Adrenal gland (tissue), 12 donors: ENCODE measurements around the gene MAU2. TPM values are rescaled to one million over a fixed set of nuclear protein-coding genes. Genes with fewer than 3 reads are reported as not detected.
A peak's percentile ranks its signal among the peaks of the same experiment; 100 is the strongest.

Source experiments
- DNase-seq, 7 donors: peaks; one replicate each; pipeline ENCODE4 v3.0.0-alpha.2; 2019 to 2020
- H3K27ac ChIP-seq, 5 donors: fragments of 200-600 bp; sonication (generic) in 4 of 5; 1 replicate in 3 of 5; 2 replicates in 2 of 5; pipeline versions ENCODE4 v1.5.1 to v1.8.0; 2016 to 2020; ENCODE audit warnings: mild to moderate bottlenecking in 1 of 5
- H3K27me3 ChIP-seq: fragments of 200-600 bp; 2 replicates; pipeline ENCODE4 v1.8.0; 2021
- H3K36me3 ChIP-seq, 2 donors: fragments of 200-600 bp; replicated peaks in 1 of 2; 1 replicate in 1 of 2; 2 replicates in 1 of 2; pipeline versions ENCODE4 v1.5.1 to v1.8.0; 2018 to 2022
- H3K4me1 ChIP-seq, 2 donors: fragments of 200-600 bp; replicated peaks in 1 of 2; 1 replicate in 1 of 2; 2 replicates in 1 of 2; pipeline versions ENCODE4 v1.5.1 to v1.8.0; 2018 to 2021
- H3K4me3 ChIP-seq, 4 donors: fragments of 200-600 bp; sonication (generic) in 3 of 4; one replicate each; pipeline ENCODE4 v1.5.1; 2016 to 2018
- H3K9me3 ChIP-seq, 3 donors: fragments of 200-600 bp; sonication (generic) in 1 of 3; replicated peaks in 1 of 3; 1 replicate in 2 of 3; 2 replicates in 1 of 3; pipeline versions ENCODE4 v1.5.1 to v1.8.0; 2016 to 2021
- CTCF ChIP-seq, 6 experiments: fragments of 450-650 bp in 4 of 6; fragments of 200-600 bp in 2 of 6; sonication (generic) in 1 of 6; IDR thresholded peaks; 1 replicate in 5 of 6; 2 replicates in 1 of 6; pipeline versions ENCODE4 v1.5.1 to v1.8.0; 2016 to 2021; ENCODE audit warnings: antibody characterized with exemption in 6 of 6, mild to moderate bottlenecking in 2 of 6, moderate library complexity in 1 of 6
- POLR2A ChIP-seq, 2 donors: fragments of 450-650 bp; IDR thresholded peaks; one replicate each; pipeline ENCODE4 v1.6.1; 2017; ENCODE audit warnings: antibody characterized with exemption in 2 of 2, mild to moderate bottlenecking in 2 of 2, moderate library complexity in 1 of 2
- WGBS, 4 donors: extraction: QIAGEN DNeasy Blood & Tissue Kit in 2 of 4; methylation state at CpG; one replicate each; pipeline versions ENCODE4 v1.1.5 to v1.1.7; 2013 to 2017; 5-methylcytosine and 5-hydroxymethylcytosine counted together
- intact Hi-C, 2 donors: fragments of 100-400 bp; cut with DNase I; formaldehyde crosslinking; loops; one replicate each; pipeline versions ENCODE4 v1.14.1 to v1.15.0; 2022 to 2023
- polyA plus RNA-seq, 3 donors: library from polyadenylated mRNA; stranded (reverse); fragments of 200-250 nt in 2 of 3; fragments of 350-450 nt in 1 of 3; fragmentation: Illumina TruSeq in 1 of 3; extraction: RNeasy Lipid Tissue Mini Kit (QIAGEN cat#74804) in 1 of 3; gene quantifications; one replicate each; pipeline ENCODE4 v1.2.3, GENCODE V29; 2013 to 2014
- total RNA-seq, 9 donors: library from RNA; depleted of rRNA in 4 of 9; stranded (reverse); fragments of >200 nt in 4 of 9; fragments of 120-200 nt in 1 of 9; fragmentation: NEBNext Ultra II Directional in 1 of 9; extraction: Animal tissue kit (Norgen Biotek cat#: 25700) in 1 of 9; gene quantifications; one replicate each; pipeline versions ENCODE4 v1.1.0 to v1.2.4, GENCODE V29; 2013 to 2023
- donor health status: healthy with polysubstance abuse.
- donor health status: Bipolar disorder and iron deficiency.
- donor health status: DM: yes; HTN: yes; CAD: no.
- donor health status: DM: no; HTN: no; CAD: no.
- donor health status: DM: no; HTN: no; CAD: no.
- donor health status: DM: yes; HTN: yes; CAD: no.

MAU2 gene
- total and polyA plus RNA-seq, 12 donors = 14.9 to 64.8 (median 40.8) TPM

DNA sequence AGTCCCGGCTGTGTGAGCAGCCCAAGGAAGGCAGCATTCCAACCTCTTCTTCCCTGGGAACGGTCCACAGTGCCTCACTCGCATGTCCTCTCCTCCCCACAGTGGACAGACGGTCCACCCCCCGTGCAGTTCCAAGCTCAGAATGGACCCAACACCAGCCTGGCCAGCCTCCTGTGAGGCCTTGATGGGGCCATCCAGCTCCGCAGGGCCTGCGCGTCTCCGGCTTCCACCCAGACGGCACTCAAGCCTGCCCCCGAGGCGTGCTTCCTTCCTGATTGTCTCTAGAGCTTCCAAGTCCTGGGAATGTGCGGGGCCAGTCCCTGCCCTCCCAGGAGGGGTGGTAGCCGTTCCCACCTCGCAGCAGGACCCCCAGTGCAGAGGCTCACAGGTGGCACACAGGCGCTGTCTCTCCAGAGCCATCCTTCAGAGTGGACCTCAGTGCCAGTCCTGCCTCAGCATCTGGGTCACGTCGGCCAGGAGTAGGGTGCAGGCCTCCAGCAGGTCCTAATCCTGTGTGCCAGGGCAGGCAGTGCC is 35.0 kb downstream of the MAU2 start:
- H3K9me3 ChIP-seq = no peaks in the 10 kb centered on the region
- no peak overlapping the region for H3K27ac ChIP-seq
- DNase-seq = no peak
- H3K4me1 ChIP-seq = no peaks in the 10 kb centered on the region
- 84 to 94% (median 90%) methylated on average over 9 to 18 of the region's 18 CpGs for WGBS, 4 donors
- TF ChIP-seq CTCF (IDR thresholded peaks at IDR 0.05) (no peak), POLR2A (IDR thresholded peaks at IDR 0.05) (no peak)
- H3K27me3 ChIP-seq = no peaks in the 10 kb centered on the region
- H3K36me3 ChIP-seq = peaks cover 0 to 68% of the 10 kb centered on the region in 2 donors
- no peak overlapping the region for H3K4me3 ChIP-seq
- intact Hi-C loops = no loop called here

DNA sequence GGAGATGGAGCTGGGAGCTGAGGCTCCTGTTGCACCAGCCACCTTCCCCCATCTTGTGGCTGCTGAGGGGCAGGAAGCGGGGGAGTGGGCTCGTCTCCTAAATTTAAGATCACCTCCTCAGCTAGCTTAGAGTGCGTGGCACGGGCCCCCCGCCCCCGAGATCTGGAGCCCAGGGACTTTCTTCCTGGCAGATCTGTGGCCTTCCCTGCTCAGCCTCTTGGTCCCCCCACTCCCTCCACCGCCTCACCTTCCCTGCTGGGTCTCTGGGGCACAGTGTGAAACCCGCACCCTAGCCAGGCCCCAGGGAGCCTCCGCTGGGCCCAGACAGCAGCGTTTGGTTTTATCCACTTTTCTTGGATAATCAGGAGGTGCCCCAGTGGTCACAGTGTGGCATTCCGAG is 35.9 kb downstream of the MAU2 start:
- Histone ChIP-seq H3K27me3 (no peaks in the 10 kb centered on the region), H3K27ac (no peak overlapping the region), H3K9me3 (no peaks in the 10 kb centered on the region), H3K36me3 (peaks cover 0 to 60% of the 10 kb centered on the region in 2 donors), H3K4me3 (no peak overlapping the region), H3K4me1 (no peaks in the 10 kb centered on the region)
- WGBS, 4 donors = 83 to 95% (median 93%) methylated on average over 1 to 11 of the region's 11 CpGs
- no peak for DNase-seq
- TF ChIP-seq CTCF (IDR thresholded peaks at IDR 0.05) = no peak
- no peak for TF ChIP-seq POLR2A (IDR thresholded peaks at IDR 0.05)
- intact Hi-C loops = no loop called here

DNA sequence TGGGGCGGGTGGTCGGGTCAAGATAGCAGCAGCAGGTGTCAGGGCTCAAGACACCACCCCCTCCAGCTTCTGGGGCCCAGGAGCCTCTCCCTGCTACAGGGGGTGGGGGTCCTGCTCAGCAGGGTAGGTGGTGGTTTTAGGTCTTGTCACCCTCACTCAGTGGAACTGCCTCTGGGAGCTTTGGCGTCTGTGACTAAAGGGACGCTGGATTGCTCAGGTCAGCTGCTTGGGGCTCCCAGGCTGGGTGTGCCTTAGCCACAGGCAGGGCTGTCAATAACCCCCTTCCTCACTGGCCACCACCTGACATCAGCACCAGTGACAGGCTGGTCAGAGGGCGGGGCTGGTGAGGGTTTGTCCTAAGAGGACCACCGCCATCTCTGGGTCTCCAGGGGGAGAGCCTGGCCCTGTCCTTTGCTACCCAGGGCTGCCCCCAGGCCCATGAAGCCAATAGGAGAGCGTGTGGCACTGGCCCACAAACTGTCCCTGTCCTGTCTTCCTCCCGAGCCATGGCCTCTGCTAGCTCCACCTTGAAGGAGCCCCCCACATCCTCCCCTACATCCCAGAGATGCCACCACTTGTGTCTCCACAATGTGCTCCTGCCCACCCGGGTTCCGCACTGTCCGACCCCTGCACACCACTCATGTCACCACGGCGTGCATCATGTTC is 36.4 kb downstream of the MAU2 start:
- Histone ChIP-seq H3K27ac (no peak overlapping the region), H3K27me3 (no peaks in the 10 kb centered on the region), H3K4me1 (no peaks in the 10 kb centered on the region), H3K36me3 (peaks cover 0 to 56% of the 10 kb centered on the region in 2 donors), H3K9me3 (no peaks in the 10 kb centered on the region), H3K4me3 (no peak overlapping the region)
- intact Hi-C loops = no loop called here
- no peak for DNase-seq
- 85 to 94% (median 90%) methylated on average over 8 to 13 of the region's 13 CpGs for WGBS, 4 donors
- TF ChIP-seq CTCF (IDR thresholded peaks at IDR 0.05) (no peak), POLR2A (IDR thresholded peaks at IDR 0.05) (no peak)

DNA sequence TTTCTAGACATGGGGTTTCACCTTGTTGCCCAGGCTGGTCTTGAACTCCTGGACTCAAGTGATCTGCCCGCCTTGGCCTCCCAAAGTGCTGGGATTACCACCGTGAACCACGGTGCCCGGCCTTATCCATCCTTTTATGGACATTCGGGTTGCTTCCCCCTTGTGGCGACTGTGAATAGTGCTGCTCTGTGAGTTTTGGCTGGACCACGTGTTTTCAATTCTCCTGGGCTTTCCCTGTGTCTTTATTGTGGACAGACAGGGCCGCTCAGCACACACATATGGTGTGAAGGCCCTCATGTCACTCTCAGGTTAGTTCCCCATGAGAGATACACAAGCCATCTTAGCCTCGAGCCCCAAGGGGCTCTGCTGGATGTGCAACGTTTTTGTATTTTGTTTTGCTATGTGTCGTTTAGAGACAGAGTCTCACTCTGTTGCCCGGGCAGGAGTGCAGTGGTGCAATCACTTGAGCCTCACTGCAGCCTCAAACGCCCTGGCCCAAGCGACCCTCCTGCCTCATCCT is 40.5 kb downstream of the MAU2 start:
- WGBS, 4 donors = 8 to 16% (median 13%) methylated on average over 13 to 14 of the region's 14 CpGs
- TF ChIP-seq CTCF (IDR thresholded peaks at IDR 0.05) (peak; percentile 80 to 88 (median 82)), POLR2A (IDR thresholded peaks at IDR 0.05) (no peak)
- no peaks in the 10 kb centered on the region for H3K9me3 ChIP-seq
- peaks cover 0 to 15% of the 10 kb centered on the region in 2 donors for H3K36me3 ChIP-seq
- no peak overlapping the region for H3K27ac ChIP-seq
- peak; percentile 74 to 95 (median 81) for DNase-seq
- no peak overlapping the region for H3K4me3 ChIP-seq
- intact Hi-C loops = no loop called here
- no peaks in the 10 kb centered on the region for H3K4me1 ChIP-seq
- H3K27me3 ChIP-seq = no peaks in the 10 kb centered on the region
